GM18951 (cell line): ENCODE data around the gene RALB.
"Not testable (repeated sequence)": the region's sequence is repeated elsewhere in the genome, so short reads cannot be mapped to it uniquely, and the experiment has no call there.

ENCODE experiments used
- POLR2A ChIP-seq: IDR thresholded peaks from 4 replicates; pipeline ENCODE4 v1.6.1; 2011; ENCODE audit warnings: mild to moderate bottlenecking; ENCODE audit not compliant: insufficient read length, insufficient read depth; ENCODE audit errors: extremely low read depth
- in situ Hi-C: fragments of 300-500 bp; cut with MboI; formaldehyde crosslinking; loops from one replicate; pipeline ENCODE4 v1.12.0; 2022; ENCODE audit warnings: low sequenced_read_pairs, mixed read lengths, inconsistent platforms; ENCODE audit not compliant: unreplicated experiment

Gene RALB

DNA sequence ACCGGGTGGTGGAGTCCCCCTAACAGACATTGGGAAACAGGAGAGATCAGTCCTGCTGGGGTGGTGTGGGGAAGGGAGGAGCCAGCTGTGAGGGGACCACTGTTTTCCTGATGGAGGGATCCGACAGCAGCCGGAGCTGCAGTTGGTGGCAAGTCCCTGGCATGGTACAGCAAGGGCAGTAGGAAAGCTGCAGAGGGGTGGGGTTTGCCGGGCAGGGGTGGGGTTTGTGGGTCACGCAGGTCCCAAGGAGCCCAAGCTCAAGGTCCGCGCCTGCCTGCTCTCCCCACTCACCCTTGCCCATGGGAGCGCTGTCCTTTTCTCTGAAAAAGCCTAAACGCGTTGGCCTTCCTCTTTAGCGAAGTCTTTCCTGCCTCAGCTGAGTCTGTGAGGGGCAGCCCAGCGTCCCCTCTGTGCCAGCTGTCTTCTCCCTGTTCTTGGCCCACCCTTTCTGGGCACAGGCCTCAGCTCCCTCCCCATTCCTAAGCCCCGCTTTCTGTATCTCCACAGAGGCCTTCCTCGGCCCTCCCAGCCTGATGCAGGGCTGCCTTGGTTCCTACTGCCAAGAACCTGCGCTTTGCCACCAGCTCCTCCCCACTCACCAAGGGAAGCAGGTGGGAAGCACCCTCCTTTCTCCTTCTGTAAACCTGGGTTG lies 64.0 kb downstream of the RALB start:
- in situ Hi-C loops = no loop called here
- no peak for TF ChIP-seq POLR2A

DNA sequence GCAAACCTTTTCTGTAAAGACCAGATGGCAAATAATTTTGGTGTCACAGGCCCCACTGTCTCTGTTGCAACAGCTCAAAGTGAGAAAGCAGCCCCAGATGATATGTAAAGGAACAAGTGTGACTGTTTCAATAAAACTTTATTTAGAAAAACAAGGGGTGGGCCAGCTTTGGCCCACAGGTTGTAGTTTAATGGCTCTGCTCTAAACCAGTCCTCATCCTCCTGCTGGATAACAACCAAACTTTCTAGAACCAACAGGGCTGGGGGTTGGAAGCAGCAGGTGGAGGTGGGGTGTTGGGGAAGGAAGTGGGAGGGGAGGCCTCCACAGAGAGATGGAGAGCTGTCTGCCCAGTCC lies 64.5 kb downstream of the RALB start:
- TF ChIP-seq POLR2A = no peak
- in situ Hi-C loops = no loop called here

DNA sequence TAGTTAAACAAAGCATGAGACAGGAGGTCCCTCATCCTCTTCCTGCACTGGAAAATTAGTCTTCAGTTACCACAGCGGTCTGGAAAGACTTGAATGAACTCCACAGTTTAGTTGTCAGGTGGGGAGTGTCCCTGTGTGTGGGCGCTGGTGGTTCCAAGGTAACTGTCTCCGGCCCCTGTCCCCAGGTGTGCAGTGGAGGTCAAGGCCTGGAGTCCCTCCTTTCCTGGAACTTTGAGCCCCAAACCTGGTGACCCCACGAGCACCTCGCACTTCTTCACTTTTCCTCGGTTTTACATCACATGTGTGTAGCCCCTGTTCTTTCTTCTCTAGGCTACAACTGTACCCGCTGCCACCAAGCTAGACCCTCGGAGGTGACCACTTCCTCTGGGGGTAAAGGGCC lies 65.3 kb downstream of the RALB start:
- in situ Hi-C loops = no loop called here
- no peak for TF ChIP-seq POLR2A

DNA sequence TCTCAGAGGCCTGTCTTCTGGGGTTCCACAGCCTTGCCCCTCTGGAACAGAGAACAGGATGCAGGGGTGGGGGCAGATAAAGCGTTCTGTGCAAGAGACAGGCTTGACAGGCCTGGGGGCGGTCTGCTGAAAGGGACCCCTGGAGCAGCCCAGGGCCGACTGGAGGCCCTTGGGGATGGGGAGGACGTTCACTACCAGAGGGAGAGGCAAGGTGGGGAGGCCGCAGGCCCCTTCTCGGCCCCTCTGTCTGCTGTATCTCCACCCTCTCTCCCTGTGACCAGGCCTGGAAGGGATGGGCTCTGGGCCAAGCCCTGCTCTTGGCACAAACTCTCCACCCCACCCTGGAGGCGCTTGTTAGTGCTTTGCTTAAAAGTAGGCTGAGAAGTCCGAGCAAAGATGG lies 66.0 kb downstream of the RALB start:
- TF ChIP-seq POLR2A = no peak
- in situ Hi-C loops = no loop called here

DNA sequence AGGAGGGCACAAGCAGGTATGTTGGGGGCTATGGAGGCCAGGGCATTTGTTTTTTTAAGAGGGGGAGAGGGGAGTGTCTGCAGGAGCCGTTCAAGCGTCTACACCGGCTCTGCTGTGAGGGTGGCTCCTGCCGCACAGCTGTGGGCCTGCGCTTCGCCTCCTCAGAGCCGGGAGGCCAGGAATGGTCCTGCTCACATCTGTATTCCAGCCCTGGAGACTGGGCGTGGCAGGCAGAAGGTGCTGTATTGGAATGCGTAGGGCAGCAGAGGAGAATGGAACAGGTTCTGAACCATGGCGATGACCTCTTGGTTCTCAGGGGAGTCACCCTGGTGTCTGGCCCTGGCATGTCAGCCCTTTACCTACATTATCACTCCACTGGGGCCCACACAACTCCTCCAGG lies 66.5 kb downstream of the RALB start:
- in situ Hi-C loops = no loop called here

DNA sequence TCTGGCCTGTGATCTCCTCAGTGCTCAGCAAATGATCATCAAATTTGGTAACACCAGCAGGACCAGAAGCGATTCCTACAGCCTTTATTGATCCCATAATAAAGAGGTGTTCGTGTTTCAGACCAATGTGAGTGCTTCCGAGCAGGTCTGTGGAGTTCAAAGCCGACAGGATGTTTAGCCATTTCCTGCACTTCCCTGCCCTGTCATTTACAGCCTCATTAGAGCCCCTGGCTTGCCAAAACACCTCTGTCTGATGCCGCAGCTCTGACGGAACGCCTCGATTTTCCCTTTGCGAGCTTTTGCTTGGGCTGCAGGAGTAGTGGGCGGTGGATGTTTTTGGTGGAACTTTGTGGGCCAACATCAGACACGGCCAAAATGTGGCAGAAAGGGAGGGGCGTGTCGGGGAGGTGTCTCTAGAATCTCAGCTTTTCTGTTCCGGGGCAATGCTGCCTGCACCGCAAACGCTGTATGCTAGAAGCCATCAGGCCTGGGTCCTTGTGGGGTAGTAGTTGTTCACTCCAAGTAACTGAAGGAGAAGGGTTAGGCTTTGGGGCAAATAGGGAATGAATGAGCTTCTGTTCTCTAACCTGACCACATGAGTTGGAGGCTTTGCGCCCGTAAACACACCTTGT lies 67.2 kb downstream of the RALB start:
- in situ Hi-C loops = no loop called here
- TF ChIP-seq POLR2A = no peak

More for the DNA sequence above, 66.5 kb downstream of the RALB start:
- TF ChIP-seq POLR2A = no peak

DNA sequence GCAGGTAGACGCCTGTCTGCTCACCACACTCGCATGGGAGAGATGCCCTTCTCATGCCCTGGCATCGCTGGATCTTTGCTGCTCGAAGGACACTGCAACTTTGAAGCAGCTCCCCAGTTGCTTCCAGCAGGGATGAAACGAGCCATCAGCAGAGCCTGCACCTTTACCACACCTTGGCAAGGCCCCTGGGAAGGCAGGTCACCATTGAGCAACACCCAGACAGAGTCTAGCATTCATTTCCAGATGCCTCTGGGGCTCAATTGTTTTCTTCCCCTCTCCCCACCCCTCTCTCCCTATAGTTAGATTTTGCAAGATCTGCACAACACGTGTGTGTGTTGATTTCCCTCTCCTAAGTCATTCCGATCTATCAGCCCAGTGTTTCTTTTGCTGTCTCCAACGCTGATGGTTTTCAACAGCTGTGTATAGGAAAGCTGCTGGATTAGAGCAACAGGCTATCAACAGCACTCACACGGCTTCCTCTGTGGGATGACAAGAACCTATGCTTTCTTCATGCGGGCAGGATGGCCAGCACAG lies 67.7 kb downstream of the RALB start:
- no peak for TF ChIP-seq POLR2A
- in situ Hi-C loops = no loop called here

DNA sequence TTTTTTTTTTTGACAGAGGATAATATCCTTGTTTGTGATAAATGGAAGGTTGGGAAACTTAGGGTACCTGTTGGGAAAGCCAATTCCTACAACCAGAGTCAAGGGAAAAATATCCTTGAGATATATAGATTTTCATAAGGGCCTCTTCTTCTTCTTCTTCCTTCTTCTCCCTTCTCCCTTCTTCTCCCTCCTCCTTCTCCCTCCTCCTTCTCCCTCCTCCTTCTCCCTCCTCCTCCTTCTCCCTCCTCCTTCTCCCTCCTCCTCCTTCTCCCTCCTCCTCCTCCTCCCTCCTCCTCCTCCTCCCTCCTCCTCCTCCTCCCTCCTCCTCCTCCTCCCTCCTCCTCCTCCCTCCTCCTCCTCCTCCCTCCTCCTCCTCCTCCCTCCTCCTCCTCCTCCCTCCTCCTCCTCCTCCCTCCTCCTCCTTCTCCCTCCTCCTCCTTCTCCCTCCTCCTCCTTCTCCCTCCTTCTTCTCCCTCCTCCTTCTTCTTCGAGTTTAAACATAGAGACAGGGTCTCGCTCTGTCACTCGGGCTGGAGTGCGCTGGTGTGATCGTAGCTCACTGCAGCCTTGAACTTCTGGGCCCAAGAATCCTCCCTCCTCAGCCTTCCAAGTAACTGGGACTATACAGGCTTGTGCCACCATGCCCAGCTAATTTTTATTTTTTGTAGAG lies 68.4 kb downstream of the RALB start:
- in situ Hi-C loops = not testable (repeated sequence)

DNA sequence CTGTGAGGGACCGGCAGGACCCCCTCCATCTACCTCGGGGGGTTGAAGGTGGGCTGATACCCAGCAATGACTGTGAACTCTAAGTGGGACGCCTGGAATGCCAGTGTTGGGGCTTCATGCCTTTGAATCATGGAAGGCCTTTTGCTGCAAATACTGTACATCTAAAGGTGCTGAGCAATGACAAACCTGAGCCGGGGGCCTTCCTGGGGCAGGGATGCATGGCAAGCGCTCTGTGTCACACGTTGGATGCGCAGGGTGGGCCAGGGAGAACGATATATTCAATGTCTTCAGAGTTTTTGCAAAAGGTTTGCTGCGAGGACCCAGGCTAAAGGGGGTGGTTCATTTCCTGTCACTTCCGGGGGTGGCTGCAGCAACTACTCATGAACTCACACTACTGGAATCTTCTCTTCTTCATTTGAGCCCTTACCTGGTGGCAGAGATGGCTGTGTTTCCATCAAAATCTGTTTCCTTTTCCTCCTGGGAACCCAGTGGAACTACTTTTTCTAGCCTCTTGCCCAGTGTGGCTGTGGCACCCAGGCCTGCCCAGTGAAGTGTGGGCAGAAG lies 69.2 kb downstream of the RALB start:
- no peak for TF ChIP-seq POLR2A
- in situ Hi-C loops = no loop called here

DNA sequence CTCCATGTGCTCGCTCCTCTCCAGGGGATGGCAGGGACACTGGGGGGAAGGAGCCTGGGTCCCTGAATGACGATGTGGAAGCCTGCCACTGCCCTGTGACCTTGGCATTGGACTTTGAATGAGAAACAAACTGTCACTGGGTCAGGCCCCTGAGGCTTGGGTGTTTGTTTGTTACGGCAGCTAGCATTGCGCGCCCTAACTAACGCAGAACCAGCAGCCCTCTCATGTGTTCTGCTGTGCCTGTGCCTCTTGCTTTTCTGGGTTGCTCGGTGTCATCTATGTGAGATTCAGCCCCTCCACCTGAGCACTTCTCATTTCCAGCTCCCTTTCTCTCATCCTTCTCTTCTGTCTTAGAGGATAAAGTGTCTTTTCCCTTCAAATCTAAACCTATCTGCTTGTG lies 69.7 kb downstream of the RALB start:
- in situ Hi-C loops = no loop called here
- TF ChIP-seq POLR2A = no peak

DNA sequence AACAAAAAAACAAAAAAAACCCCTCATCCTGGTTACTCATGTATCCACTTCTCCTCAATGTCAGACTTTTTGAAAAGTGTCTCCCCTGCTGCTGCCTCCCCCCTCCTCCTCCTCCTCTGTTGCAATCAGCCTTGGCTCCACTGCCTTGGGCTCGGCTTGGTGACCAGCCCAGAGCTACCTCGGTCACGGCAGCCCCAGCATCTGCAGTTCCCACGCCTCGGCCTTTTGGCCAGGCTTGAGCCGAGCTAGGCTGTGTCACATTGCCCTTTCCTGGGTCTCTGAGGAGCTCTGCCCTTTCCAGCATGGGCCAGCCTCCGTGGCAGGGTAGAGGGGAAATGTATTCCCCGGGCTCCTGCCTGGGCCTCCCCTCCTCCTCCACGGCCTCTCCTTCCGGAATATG lies 70.6 kb downstream of the RALB start:
- in situ Hi-C loops = no loop called here
- TF ChIP-seq POLR2A = no peak

DNA sequence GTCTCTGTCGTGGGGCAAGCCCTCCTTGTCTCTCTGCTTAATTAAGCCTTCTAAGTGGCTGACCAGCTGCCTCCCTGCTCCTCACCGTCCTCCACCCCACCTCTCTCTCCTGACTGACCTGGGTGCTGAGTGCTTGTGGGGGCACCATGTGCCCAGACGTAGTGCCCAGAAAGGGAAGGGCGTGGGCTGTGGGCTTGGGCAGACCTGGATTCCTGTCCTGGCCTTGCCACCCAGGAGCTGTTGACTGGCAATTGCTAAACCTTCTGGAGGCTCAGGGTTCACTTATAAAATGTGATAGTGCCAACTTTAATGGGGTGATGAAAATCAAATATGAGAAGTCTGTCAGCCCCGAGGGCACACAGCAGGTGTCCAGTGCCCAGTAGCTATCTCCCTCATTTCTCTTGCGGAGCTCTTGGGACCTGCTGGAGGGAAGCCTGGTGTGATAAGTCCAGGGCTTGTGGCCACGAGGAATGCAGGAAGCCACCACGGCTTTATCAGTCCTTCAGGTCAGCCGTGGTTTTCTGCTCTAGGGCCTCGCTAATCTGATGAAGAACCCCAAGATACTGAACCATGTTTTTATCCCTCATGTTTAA lies 71.3 kb downstream of the RALB start:
- in situ Hi-C loops = no loop called here
- TF ChIP-seq POLR2A = no peak

DNA sequence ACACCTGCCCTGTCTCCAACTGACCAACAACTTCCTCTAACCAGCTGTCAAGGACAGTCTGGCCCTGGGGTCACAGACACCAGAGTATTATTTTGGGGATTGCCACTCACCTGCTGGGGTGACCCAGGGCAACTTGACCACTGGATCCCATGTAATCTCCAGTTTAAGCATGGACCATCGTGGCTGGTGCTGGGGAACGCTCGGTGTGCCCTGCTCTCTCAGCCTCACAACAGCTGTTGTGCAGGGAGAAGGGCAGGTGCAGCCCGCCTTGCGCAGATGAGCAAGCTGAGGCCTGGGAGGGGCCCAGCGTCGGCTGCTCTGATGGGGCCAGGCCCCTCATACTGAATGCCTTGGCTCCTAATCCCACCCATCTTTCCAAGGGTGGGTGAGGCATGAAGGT lies 72.3 kb downstream of the RALB start:
- no peak for TF ChIP-seq POLR2A
- in situ Hi-C loops = no loop called here
